ENCODE data around the gene PATL2.

- no peak for TF ChIP-seq CTCF (IDR thresholded peaks at IDR 0.05; ENCODE audit: insufficient read depth, low read length)
- no peak for TF ChIP-seq POLR2AphosphoS5 (IDR thresholded peaks at IDR 0.05; ENCODE audit: low read depth)
- no peak for TF ChIP-seq GABPA (IDR thresholded peaks at IDR 0.05; ENCODE audit: low read depth)
- TF ChIP-seq REST (IDR thresholded peaks at IDR 0.05; ENCODE audit: insufficient replicate concordance, low read depth) = no peak
Observed at GRCh38 chr15:44620081-44620480, 91.0 kb downstream of the PATL2 start.
